Central memory CD8-positive, alpha-beta T cell (primary cell): ENCODE data around the gene RPLP2.

Experiments used
- ATAC-seq: fragments of 150-1000 bp; cut with Tn5 transposase; replicated peaks from 2 replicates; pipeline ENCODE4 v1.10.0; 2022; ENCODE audit warnings: mild to moderate bottlenecking, moderate FRiP score, moderate number of reproducible peaks; ENCODE audit not compliant: poor library complexity, severe bottlenecking; ENCODE audit errors: extremely low read depth
- DNase-seq, 2 donors: peaks; one replicate each; pipeline ENCODE4 v3.0.0; 2021; ENCODE audit warnings: low spot score in 2 of 2
- H3K27ac Mint-ChIP-seq: one replicate; pipeline ENCODE4 v1.8.0; 2022; ENCODE audit warnings: low read depth, mild to moderate bottlenecking, moderate library complexity, mixed read lengths
- H3K27me3 Mint-ChIP-seq: one replicate; pipeline ENCODE4 v1.8.0; 2022; ENCODE audit warnings: mixed read lengths
- H3K36me3 Mint-ChIP-seq: one replicate; pipeline ENCODE4 v1.8.0; 2022; ENCODE audit warnings: mild to moderate bottlenecking, moderate library complexity, mixed read lengths; ENCODE audit not compliant: insufficient read depth
- H3K4me1 Mint-ChIP-seq: one replicate; pipeline ENCODE4 v1.8.0; 2022; ENCODE audit warnings: mixed read lengths
- H3K4me3 Mint-ChIP-seq: one replicate; pipeline ENCODE4 v1.8.0; 2022; ENCODE audit warnings: mild to moderate bottlenecking, moderate library complexity, mixed read lengths
- H3K9me3 Mint-ChIP-seq: one replicate; pipeline ENCODE4 v1.8.0; 2022; ENCODE audit warnings: mixed read lengths

RPLP2 gene

DNA sequence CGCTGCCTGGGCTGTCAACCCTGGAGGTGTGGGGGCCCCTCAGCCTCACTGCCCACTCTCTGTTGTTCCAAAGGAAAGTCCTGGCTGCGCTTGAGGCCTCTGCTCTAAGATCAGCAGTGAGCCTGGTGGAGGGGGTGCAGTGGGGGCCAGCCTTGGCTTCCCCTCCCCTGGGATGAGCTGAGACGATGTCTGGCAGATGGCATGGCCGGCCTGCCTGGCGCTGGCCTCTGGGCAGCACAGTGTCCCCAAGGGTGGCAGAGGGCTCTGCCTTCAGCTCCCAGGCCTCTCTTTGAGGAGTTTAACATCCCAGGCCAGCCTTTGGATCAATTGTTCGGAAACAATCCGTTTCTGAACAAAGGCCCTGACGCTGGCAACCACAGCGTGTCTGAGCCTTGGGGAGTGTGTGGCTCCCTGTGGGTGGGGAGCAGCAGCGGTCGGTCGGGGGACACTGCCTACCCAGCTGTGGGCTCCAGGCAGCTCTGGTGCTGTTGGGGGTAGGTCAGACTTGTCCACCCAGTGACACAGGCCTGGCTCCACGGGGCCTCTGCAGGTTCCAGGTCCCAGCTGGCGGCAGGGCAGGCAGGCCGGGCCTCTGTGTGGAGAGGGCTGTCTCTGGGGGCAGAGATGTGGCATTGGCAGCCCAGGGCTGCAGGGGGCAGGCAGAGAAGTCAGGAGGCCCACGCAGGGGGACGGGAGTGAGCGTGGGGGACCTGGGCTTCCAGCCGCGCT lies 45.0 kb downstream of the RPLP2 start:
- DNase-seq (no peak), ATAC-seq (no peak)
- Mint-ChIP-seq H3K4me1 (peaks cover 7% of the 10 kb centered on the region), H3K36me3 (peaks cover 6% of the 10 kb centered on the region), H3K27me3 (no peaks in the 10 kb centered on the region), H3K27ac (no peak overlapping the region), H3K9me3 (no peaks in the 10 kb centered on the region), H3K4me3 (no peak overlapping the region)

GRCh38 chr11:855330-855674 lies 45.5 kb downstream of the RPLP2 start:
- Mint-ChIP-seq H3K4me1 (peaks cover 7% of the 10 kb centered on the region), H3K27ac (no peak overlapping the region), H3K27me3 (no peaks in the 10 kb centered on the region), H3K36me3 (peaks cover 6% of the 10 kb centered on the region), H3K4me3 (no peak overlapping the region), H3K9me3 (no peaks in the 10 kb centered on the region)
- ATAC-seq, result no peak
- no peak for DNase-seq

DNA sequence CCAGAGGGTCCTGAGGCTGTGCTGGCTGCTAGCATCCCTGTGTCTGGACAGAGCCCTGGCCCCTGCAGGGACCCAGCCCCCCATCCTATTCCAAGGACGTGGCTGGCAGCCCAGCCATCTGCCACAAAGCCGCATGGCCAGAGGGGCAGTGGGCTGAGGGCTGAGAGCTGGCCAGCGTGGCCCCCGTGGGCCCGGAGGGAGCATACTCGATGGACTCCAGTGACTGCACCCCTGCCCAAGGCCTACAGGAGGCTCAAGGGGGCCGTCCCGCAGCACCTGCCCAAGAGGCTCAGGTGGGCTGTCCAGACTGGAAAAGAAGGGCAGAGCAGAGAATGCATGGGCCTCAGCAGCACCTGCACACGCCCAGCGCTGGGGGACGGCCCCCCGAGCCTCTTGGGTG lies 46.0 kb downstream of the RPLP2 start:
- no peak overlapping the region for H3K4me3 Mint-ChIP-seq
- no peaks in the 10 kb centered on the region for H3K27me3 Mint-ChIP-seq
- no peak for ATAC-seq
- peaks cover 7% of the 10 kb centered on the region for H3K4me1 Mint-ChIP-seq
- no peak overlapping the region for H3K27ac Mint-ChIP-seq
- no peaks in the 10 kb centered on the region for H3K9me3 Mint-ChIP-seq
- no peak for DNase-seq
- H3K36me3 Mint-ChIP-seq, result peaks cover 6% of the 10 kb centered on the region

DNA sequence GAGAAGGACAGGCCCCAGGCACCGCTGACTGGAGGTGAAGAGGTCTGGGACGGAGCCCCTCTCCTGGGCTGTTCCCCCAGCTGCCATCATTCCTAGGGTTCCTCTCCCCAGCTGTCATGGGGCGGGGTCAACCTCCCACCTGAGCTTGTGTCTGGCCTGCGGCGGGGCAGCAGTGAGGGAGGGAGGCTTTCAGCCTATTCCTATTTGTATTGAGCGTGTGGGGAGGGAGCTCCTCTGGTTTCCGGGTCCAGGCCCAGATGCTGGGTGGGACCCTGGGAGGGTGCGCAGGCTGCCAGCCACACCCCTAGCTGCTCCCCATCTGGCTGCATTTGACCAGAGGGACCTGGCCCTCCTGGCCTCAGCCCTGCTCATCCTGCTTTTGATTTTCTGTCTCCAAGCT lies 46.6 kb downstream of the RPLP2 start:
- Mint-ChIP-seq H3K36me3 (peaks cover 6% of the 10 kb centered on the region), H3K27me3 (no peaks in the 10 kb centered on the region), H3K4me3 (no peak overlapping the region), H3K9me3 (no peaks in the 10 kb centered on the region), H3K4me1 (peaks cover 7% of the 10 kb centered on the region), H3K27ac (peak overlapping the region; percentile 27)
- DNase-seq (no peak), ATAC-seq (no peak)

GRCh38 chr11:858053-858761 lies 48.4 kb downstream of the RPLP2 start:
- Mint-ChIP-seq H3K4me1 (peaks cover 7% of the 10 kb centered on the region), H3K27ac (no peak overlapping the region), H3K9me3 (no peaks in the 10 kb centered on the region), H3K27me3 (no peaks in the 10 kb centered on the region), H3K36me3 (peaks cover 2% of the 10 kb centered on the region), H3K4me3 (no peak overlapping the region)
- DNase-seq (no peak), ATAC-seq (no peak)

GRCh38 chr11:858762-859339 lies 49.1 kb downstream of the RPLP2 start:
- peaks cover 2% of the 10 kb centered on the region for H3K36me3 Mint-ChIP-seq
- no peaks in the 10 kb centered on the region for H3K27me3 Mint-ChIP-seq
- no peak overlapping the region for H3K27ac Mint-ChIP-seq
- DNase-seq, result no peak
- no peak for ATAC-seq
- peaks cover 7% of the 10 kb centered on the region for H3K4me1 Mint-ChIP-seq
- H3K9me3 Mint-ChIP-seq, result no peaks in the 10 kb centered on the region
- no peak overlapping the region for H3K4me3 Mint-ChIP-seq

GRCh38 chr11:859394-860131 lies 49.8 kb downstream of the RPLP2 start:
- Mint-ChIP-seq H3K27ac (peak overlapping the region; percentile 85), H3K4me3 (no peak overlapping the region), H3K36me3 (peaks cover 4% of the 10 kb centered on the region), H3K27me3 (no peaks in the 10 kb centered on the region), H3K9me3 (no peaks in the 10 kb centered on the region), H3K4me1 (peaks cover 7% of the 10 kb centered on the region)
- ATAC-seq (no peak), DNase-seq (no peak)

GRCh38 chr11:860234-861104 lies 50.7 kb downstream of the RPLP2 start:
- Mint-ChIP-seq H3K36me3 (peaks cover 4% of the 10 kb centered on the region), H3K27ac (peak overlapping the region; percentile 29)
- no peak for ATAC-seq

GRCh38 chr11:861105-861479 lies 51.3 kb downstream of the RPLP2 start:
- ATAC-seq (no peak), DNase-seq (no peak)
- H3K27ac Mint-ChIP-seq, result peak overlapping the region; percentile 29
- peaks cover 4% of the 10 kb centered on the region for H3K36me3 Mint-ChIP-seq
- H3K9me3 Mint-ChIP-seq, result no peaks in the 10 kb centered on the region
- no peak overlapping the region for H3K4me3 Mint-ChIP-seq
- peaks cover 7% of the 10 kb centered on the region for H3K4me1 Mint-ChIP-seq
- no peaks in the 10 kb centered on the region for H3K27me3 Mint-ChIP-seq

More at GRCh38 chr11:860234-861104, 50.7 kb downstream of the RPLP2 start:
- Mint-ChIP-seq H3K9me3 (no peaks in the 10 kb centered on the region), H3K4me3 (no peak overlapping the region), H3K4me1 (peaks cover 7% of the 10 kb centered on the region), H3K27me3 (no peaks in the 10 kb centered on the region)
- no peak for DNase-seq

GRCh38 chr11:862081-862661 lies 52.4 kb downstream of the RPLP2 start:
- no peak for ATAC-seq
- Mint-ChIP-seq H3K27me3 (no peaks in the 10 kb centered on the region), H3K4me3 (no peak overlapping the region), H3K4me1 (peaks cover under 1% of the 10 kb centered on the region), H3K27ac (no peak overlapping the region), H3K36me3 (peaks cover 6% of the 10 kb centered on the region), H3K9me3 (no peaks in the 10 kb centered on the region)
- DNase-seq, result no peak
